B cell (primary cell): ENCODE data around the gene ZC3H7B. TPM values are rescaled to one million over a fixed set of nuclear protein-coding genes. Genes with fewer than 3 reads are reported as not detected.

Experiments used
- ATAC-seq: fragments of 200-7000 bp; cut with Tn5 transposase; one replicate; pipeline ENCODE4 v1.10.0; 2021; ENCODE audit warnings: low read depth, mild to moderate bottlenecking, moderate number of reproducible peaks, moderate library complexity
- CTCF ChIA-PET: fragments of 350-600 bp; sonication (Branson Sonifier 250); formaldehyde crosslinking; loops from one replicate; lab custom pipeline; 2021; ENCODE audit warnings: antibody characterized with exemption, inconsistent platforms; lab: Charles Lee
- POLR2A ChIA-PET: fragments of 350-600 bp; sonication (Branson Sonifier 250); formaldehyde crosslinking; loops from one replicate; lab custom pipeline; 2021; ENCODE audit warnings: antibody characterized with exemption; lab: Charles Lee
- DNase-seq: peaks from one replicate; pipeline ENCODE4 v3.0.0; 2013
- H2AFZ ChIP-seq: 2 replicates; pipeline ENCODE4 v1.6.1; 2012; ENCODE audit warnings: mild to moderate bottlenecking, low read depth, low read length; ENCODE audit not compliant: insufficient read depth, poor library complexity, severe bottlenecking
- H3K27ac ChIP-seq, 2 donors: 1 replicate in 1 of 2; 2 replicates in 1 of 2; pipeline ENCODE4 v1.5.1; 2012 to 2013; ENCODE audit warnings: low read length in 2 of 2, mild to moderate bottlenecking in 2 of 2, moderate library complexity in 1 of 2
- H3K27me3 ChIP-seq, 4 experiments: fragments of 200-600 bp in 1 of 4; sonication (generic) in 1 of 4; replicated peaks in 1 of 4; 1 replicate in 2 of 4; 2 replicates in 2 of 4; pipeline versions ENCODE4 v1.6.1 to v1.7.0; 2013 to 2016; ENCODE audit warnings: low read length in 3 of 4, mild to moderate bottlenecking in 2 of 4, mixed read lengths in 1 of 4, moderate library complexity in 1 of 4; ENCODE audit not compliant: insufficient read depth in 4 of 4, control insufficient read depth in 3 of 4; ENCODE audit errors: control extremely low read depth in 1 of 4
- H3K36me3 ChIP-seq, 2 experiments: replicated peaks in 1 of 2; 1 replicate in 1 of 2; 2 replicates in 1 of 2; pipeline versions ENCODE4 v1.6.1 to v1.7.1; 2013; ENCODE audit warnings: low read length in 1 of 2; ENCODE audit not compliant: insufficient read depth in 2 of 2, control insufficient read depth in 1 of 2; ENCODE audit errors: control extremely low read depth in 1 of 2, extremely low read depth in 1 of 2
- H3K4me1 ChIP-seq, 2 donors: fragments of 200-600 bp in 1 of 2; sonication (generic) in 1 of 2; 1 replicate in 1 of 2; 2 replicates in 1 of 2; pipeline versions ENCODE4 v1.5.1 to v1.6.1; 2013 to 2017; ENCODE audit warnings: low read length in 2 of 2; ENCODE audit not compliant: control insufficient read depth in 2 of 2, insufficient read depth in 2 of 2
- H3K4me2 ChIP-seq: replicated peaks from 2 replicates; pipeline ENCODE3; 2012; ENCODE audit warnings: mild to moderate bottlenecking, low read depth, low read length; ENCODE audit not compliant: poor library complexity, severe bottlenecking
- H3K4me3 ChIP-seq, 5 experiments: fragments of 200-600 bp in 1 of 5; sonication (generic) in 1 of 5; 1 replicate in 3 of 5; 2 replicates in 2 of 5; pipeline versions ENCODE4 v1.5.1 to v1.7.0; 2011 to 2016; ENCODE audit warnings: low read length in 4 of 5, mild to moderate bottlenecking in 4 of 5, low read depth in 2 of 5, control low read depth in 1 of 5, moderate library complexity in 1 of 5; ENCODE audit not compliant: insufficient read depth in 1 of 5; ENCODE audit errors: control extremely low read depth in 1 of 5, extremely low read depth in 1 of 5
- H3K79me2 ChIP-seq: fragments of 200-600 bp; sonication (generic); one replicate; pipeline ENCODE4 v1.6.0; 2016; ENCODE audit warnings: low read length; ENCODE audit not compliant: control insufficient read depth, insufficient read depth
- H3K9ac ChIP-seq: fragments of 200-600 bp; sonication (generic); 2 replicates; pipeline ENCODE4 v1.6.1; 2017; ENCODE audit warnings: mild to moderate bottlenecking, low read length, moderate library complexity
- H3K9me3 ChIP-seq, 3 donors: one replicate each; pipeline versions ENCODE4 v1.6.1 to v1.7.1; 2013; ENCODE audit warnings: low read length in 2 of 3; ENCODE audit not compliant: control insufficient read depth in 2 of 3, insufficient read depth in 1 of 3; ENCODE audit errors: control extremely low read depth in 1 of 3
- H4K20me1 ChIP-seq: 2 replicates; pipeline ENCODE4 v1.6.0; 2012; ENCODE audit warnings: mild to moderate bottlenecking, low read length; ENCODE audit not compliant: insufficient read depth, control insufficient read depth, poor library complexity, severe bottlenecking
- H3K27ac Mint-ChIP-seq: one replicate; pipeline ENCODE4 v1.8.0; 2021; ENCODE audit warnings: mixed read lengths
- H3K27me3 Mint-ChIP-seq: one replicate; pipeline ENCODE4 v1.8.0; 2021; ENCODE audit warnings: mixed read lengths
- H3K4me1 Mint-ChIP-seq: one replicate; pipeline ENCODE4 v1.8.0; 2021; ENCODE audit warnings: mixed read lengths
- H3K4me3 Mint-ChIP-seq: one replicate; pipeline ENCODE4 v1.8.0; 2021; ENCODE audit warnings: mixed read lengths
- H3K9me3 Mint-ChIP-seq: one replicate; pipeline ENCODE4 v1.8.0; 2022; ENCODE audit warnings: mixed read lengths; ENCODE audit not compliant: insufficient read depth
- EZH2 ChIP-seq: IDR thresholded peaks from 2 replicates; pipeline ENCODE4 v1.6.1; 2012; ENCODE audit warnings: borderline replicate concordance, low read depth, mild to moderate bottlenecking, moderate library complexity, low read length; ENCODE audit not compliant: insufficient read depth, poor library complexity, severe bottlenecking
- WGBS: methylation state at CpG from one replicate; pipeline ENCODE4 v1.1.5; 2013; ENCODE audit warnings: missing lambda C conversion rate; ENCODE audit not compliant: insufficient coverage; 5-methylcytosine and 5-hydroxymethylcytosine counted together
- intact Hi-C: fragments of 100-400 bp; cut with micrococcal nuclease; formaldehyde crosslinking; loops from one replicate; pipeline ENCODE4 v1.10.0; 2022
- polyA plus RNA-seq: library from polyadenylated mRNA; depleted of rRNA; stranded (reverse); fragments of >200 nt; gene quantifications from 2 replicates; pipeline ENCODE4 v1.2.3, GENCODE V29; 2012
- total RNA-seq, 2 donors: library from RNA; stranded (reverse); fragments of 120-200 nt in 1 of 2; gene quantifications; 1 replicate in 1 of 2; 2 replicates in 1 of 2; pipeline versions ENCODE4 v1.2.3 to v1.2.4, GENCODE V29; 2013 to 2022
- TF ChIP-seq, protein P1 (sequence below): fragments of 200-600 bp; IDR thresholded peaks from one replicate; pipeline ENCODE4 v1.8.0; 2022; ENCODE audit warnings: antibody characterized with exemption, mild to moderate bottlenecking

Gene ZC3H7B
- total and polyA plus RNA-seq, 2 donors (not counting 1 experiment from before 2014, with no cell fraction given), result 29.8 to 41.9 TPM

DNA sequence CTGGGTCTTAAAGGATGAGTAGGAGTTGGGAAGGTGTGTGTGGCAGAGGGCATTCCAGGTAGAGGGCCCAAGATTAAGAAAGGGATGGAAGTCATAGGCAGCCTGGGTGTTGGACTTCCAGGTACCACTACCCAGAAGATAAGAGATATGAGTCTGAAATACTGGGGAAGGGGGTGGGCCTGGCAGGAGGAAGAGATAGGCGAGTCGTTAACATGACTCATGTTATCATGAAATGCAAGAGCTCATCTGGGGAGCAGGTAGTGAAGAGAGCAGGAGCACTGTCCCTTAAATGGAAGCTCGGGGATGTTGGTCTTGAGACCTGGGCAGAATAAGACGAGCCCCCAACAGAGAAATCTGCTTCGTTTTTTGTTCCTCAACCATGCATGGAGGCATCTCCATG is 10.2 kb downstream of the ZC3H7B start:
- H3K27me3 Mint-ChIP-seq, result no peaks in the 10 kb centered on the region
- no peak overlapping the region for H3K27ac Mint-ChIP-seq
- Histone ChIP-seq H4K20me1 (peaks cover 55% of the 10 kb centered on the region), H3K4me2 (no peak overlapping the region), H3K36me3 (peaks cover 3 to 23% of the 10 kb centered on the region in 2 experiments), H3K9me3 (no peaks in the 10 kb centered on the region), H3K4me3 (no peak overlapping the region), H3K27ac (no peak overlapping the region), H3K79me2 (peaks cover 81% of the 10 kb centered on the region), H3K4me1 (no peaks in the 10 kb centered on the region), H3K9ac (no peak overlapping the region), H3K27me3 (no peaks in the 10 kb centered on the region), H2AFZ (no peak overlapping the region)
- ATAC-seq (no peak), DNase-seq (no peak)
- H3K4me3 Mint-ChIP-seq, result no peak overlapping the region
- ChIA-PET POLR2A (no interaction called here), CTCF (interaction anchor here (0.6 kb wide), 1 partner anchor 14 kb away, joined by 3 read pairs; no protein-coding TSS in a partner anchor)
- 100% methylated on average over 2 of the region's 5 CpGs for WGBS
- no peaks in the 10 kb centered on the region for H3K9me3 Mint-ChIP-seq
- peaks cover 17% of the 10 kb centered on the region for H3K4me1 Mint-ChIP-seq
- TF ChIP-seq, protein P1, sequence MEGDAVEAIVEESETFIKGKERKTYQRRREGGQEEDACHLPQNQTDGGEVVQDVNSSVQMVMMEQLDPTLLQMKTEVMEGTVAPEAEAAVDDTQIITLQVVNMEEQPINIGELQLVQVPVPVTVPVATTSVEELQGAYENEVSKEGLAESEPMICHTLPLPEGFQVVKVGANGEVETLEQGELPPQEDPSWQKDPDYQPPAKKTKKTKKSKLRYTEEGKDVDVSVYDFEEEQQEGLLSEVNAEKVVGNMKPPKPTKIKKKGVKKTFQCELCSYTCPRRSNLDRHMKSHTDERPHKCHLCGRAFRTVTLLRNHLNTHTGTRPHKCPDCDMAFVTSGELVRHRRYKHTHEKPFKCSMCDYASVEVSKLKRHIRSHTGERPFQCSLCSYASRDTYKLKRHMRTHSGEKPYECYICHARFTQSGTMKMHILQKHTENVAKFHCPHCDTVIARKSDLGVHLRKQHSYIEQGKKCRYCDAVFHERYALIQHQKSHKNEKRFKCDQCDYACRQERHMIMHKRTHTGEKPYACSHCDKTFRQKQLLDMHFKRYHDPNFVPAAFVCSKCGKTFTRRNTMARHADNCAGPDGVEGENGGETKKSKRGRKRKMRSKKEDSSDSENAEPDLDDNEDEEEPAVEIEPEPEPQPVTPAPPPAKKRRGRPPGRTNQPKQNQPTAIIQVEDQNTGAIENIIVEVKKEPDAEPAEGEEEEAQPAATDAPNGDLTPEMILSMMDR, result no peak
- no peak for TF ChIP-seq EZH2
- intact Hi-C loops, result no loop called here

DNA sequence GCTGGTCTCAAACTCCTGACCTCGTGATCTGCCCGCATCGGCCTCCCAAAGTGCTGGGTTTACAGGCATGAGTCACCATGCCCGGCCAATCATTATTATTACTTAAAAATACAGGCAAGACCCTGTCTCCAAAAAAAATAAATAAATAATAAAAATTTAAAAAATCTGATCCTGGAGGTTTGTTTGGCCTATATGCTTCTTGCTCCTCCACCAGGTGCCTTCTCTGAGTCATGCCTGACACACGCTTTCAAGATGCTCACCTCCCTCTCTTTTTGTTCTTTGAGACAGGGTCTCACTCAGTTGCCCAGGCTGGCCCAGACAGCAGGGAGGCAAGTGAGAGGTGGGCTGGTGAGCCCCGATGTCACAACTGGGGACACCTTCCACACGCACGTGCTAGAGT is 13.5 kb downstream of the ZC3H7B start:
- Histone ChIP-seq H2AFZ (no peak overlapping the region), H3K4me3 (no peak overlapping the region), H3K9ac (no peak overlapping the region), H3K27ac (no peak overlapping the region), H3K36me3 (peaks cover 3 to 22% of the 10 kb centered on the region in 2 experiments), H3K4me1 (no peaks in the 10 kb centered on the region), H3K27me3 (no peaks in the 10 kb centered on the region), H3K4me2 (no peak overlapping the region), H3K9me3 (no peaks in the 10 kb centered on the region), H3K79me2 (peaks cover 74% of the 10 kb centered on the region), H4K20me1 (peaks cover 46% of the 10 kb centered on the region)
- no peaks in the 10 kb centered on the region for H3K9me3 Mint-ChIP-seq
- DNase-seq, result no peak
- no peaks in the 10 kb centered on the region for H3K27me3 Mint-ChIP-seq
- ChIA-PET CTCF (no interaction called here), POLR2A (no interaction called here)
- H3K4me1 Mint-ChIP-seq, result peaks cover 8% of the 10 kb centered on the region
- no peak overlapping the region for H3K4me3 Mint-ChIP-seq
- H3K27ac Mint-ChIP-seq, result no peak overlapping the region
- TF ChIP-seq, protein P1, result no peak
- TF ChIP-seq EZH2, result no peak
- intact Hi-C loops, result no loop called here
- 100% methylated on average over 4 of the region's 8 CpGs for WGBS
- no peak for ATAC-seq
